SKM-1 treated with dmso at 0.1 percent for 144 hours (cell line): ENCODE data around the gene FAM227A.
"Not testable (repeated sequence)": the region's sequence is repeated elsewhere in the genome, so short reads cannot be mapped to it uniquely, and the experiment has no call there.

ENCODE experiments used
- DNase-seq: peaks from one replicate; lab custom pipeline; 2025; ENCODE audit not compliant: unreplicated experiment; lab: John Stamatoyannopoulos, UW

The FAM227A gene

DNA sequence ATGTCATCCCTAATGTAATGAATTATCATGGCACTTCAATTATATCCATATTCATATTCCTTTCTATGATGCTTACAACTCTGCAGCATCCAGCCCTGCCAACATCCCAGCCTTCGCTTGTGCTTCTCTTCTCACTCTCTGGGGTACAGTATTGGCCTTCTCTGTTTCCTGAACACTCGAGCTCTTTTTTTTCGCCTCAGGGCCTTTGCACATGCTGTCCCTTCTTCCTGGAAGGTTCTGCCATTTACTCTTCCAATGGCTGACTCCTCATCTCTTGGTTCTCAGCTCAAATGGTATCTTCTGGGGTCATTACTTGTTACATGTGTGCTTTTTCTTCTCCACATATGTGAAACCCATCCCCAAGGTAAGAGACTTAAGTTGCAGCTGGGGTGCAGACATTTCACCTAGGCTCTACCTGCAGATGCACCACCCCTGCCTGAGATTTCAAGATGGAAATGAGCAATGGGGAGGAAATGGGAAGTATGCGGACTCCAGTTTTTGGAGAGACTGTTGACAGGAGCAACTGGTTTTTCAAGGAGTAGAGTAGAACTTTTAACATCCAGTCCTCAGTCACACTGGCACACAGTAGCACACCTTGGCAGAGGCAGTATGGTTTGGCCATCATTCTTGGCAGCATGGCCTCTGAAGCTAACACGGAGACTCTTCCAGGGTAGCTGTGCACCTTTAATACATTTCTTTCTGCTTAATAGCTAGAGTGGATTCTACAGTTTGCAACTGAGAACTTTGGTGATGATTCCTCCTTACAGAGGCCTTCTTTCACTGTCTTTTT lies 43.8 kb downstream of the FAM227A start:
- no peak for DNase-seq

DNA sequence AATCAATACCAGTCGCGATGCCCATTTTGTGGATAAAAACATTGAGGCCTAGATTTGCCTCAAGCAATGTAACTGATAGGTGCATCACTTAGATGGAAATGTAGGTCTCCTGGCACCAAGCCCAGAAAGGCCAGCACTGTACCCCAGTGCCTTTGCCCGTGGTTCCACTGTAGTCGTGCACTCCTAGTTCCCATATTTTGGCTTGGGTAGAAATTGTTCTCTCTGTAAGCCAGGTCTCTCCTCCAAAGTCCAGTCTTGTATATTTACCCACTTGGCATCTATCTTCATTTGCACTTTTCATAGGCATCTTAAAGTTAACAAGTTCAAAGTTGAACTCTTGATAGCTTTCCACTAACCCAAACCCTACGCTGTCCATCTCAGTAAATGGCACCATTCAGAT lies 44.6 kb downstream of the FAM227A start:
- DNase-seq, result no peak

DNA sequence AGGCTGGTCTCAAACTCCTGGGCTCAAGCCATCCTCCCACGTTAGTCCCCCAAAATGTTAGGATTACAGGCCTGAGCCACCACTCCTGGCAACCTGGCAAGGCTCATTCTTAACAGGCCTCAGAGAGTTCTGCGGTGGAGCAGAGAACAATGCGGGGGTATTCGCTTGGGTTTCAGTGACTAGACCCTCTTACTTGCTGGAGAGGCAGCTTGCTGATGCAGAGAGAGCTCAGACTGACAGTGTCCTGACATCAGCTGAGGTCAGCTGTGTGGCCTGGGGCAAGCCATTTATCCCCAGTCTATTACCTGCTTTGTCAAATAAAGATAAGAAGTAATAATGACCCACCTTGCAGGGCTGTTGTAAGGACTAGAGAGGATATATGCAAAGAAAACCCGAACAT lies 46.0 kb downstream of the FAM227A start:
- DNase-seq, result no peak

DNA sequence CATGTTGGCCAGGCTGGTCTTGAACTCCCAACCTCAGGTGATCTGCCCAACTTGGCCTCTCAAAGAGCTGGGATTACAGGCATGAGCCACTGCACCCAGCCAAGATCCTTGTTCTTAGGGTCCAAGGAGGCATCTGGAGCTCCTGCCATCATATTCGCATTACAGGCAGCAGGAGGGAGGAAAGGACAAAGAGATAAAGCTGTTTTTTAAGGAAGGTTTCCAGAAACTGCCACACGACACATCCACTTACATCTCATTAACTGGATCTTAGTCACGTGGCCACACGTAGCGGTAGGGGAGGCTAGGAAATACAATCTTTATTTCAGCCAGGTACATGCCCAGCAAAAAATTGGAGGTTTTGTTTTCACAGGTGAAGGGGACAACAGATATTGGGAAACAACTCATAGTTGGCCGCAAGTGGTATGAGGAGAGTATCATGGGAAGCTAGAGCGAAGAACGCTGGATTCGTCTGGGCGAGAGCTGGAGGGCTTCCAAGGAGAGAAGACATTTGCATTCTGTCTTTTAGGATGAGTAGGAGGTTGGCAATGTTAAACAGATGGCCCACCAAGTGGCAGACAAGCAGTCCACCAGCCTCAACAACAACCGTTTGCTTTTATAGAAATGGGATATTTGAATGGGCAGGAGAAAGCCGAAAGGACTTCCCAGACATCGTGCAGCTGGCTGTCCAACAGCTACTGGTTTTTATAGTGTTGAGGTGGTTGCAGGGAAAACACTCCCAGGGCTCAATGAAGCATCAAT lies 47.0 kb downstream of the FAM227A start:
- DNase-seq, result no peak

DNA sequence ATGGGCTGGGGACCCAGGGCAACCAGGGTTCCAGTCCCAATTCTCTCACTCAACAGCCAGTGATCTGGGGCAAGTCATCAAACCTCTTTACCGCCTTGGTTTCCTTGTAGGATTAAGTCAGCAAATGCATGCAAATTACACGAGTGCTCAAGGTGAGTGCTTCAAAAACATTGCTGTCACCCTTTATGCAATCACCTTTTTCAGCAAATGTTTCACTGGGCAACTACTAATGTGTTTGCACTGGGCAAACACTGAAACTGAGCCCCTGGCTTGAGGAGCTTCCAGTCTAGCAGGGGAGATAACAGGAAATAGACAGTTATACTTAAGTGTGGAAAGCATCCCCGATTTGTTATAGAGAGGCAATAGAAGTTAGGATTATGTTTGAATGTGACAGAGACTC lies 48.5 kb downstream of the FAM227A start:
- no peak for DNase-seq

DNA sequence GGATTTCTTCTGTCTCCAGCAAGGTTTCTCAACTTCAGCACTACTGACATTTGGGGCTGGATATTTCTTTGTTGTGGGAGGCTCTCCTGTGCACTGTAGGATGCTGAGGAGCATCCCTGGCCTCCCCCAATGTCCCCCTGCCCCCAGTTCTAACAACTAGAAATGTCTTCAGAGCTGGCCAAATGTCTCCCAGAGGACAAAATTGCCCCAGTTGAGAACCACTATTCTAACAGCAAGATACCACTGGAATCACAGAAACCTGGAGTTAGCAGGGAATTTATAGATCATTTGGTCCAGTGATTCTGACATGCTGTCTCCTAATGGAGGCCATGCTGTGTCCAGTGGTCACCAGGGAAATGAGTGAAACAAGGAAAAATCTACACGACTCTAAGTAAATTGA lies 54.0 kb downstream of the FAM227A start:
- no peak for DNase-seq

DNA sequence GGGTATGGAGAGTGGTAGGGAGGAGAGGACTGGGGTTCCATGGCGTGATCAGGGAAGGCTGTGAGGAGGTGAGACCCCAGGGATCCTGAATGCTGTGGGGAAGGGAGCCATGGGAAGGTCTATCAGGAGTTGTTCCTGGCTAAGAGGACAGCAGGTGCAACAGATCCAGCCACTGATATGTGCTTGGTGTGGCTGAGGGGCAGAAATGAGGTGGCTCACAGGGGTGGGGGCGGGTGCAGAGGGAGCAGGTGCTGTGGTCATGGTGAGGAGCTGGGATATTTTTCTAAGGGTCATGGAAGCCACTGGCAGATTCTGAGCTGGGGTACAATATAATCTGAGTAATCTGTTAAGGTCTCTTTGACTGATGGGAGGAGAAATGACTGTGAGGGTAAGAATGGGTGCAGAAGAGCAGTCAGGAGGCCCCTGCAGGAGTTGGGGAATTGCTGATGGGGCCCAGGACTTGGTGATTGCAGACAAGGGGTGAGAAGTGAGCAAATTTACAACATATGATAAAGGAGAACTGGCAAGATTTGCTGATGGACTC lies 54.9 kb downstream of the FAM227A start:
- DNase-seq, result no peak

DNA sequence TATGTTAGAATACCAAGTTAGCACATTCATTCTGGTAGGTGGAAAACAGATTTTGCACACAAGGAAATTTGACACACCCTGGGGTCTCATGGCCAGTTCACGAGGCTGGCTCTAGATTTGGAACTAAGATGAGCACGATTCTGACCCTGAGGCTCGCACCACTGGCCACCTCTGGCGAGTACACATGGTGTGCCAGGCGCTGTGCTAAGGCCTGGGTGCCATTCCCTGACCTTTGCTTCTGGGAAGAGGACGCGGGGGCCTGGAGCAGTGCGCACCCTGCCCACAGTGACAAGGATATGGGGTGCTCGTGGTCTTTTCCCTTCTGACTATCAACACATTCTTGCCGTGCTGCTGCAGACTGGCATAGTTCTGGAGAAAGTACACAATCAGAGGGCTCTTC lies 56.7 kb downstream of the FAM227A start:
- no peak for DNase-seq

DNA sequence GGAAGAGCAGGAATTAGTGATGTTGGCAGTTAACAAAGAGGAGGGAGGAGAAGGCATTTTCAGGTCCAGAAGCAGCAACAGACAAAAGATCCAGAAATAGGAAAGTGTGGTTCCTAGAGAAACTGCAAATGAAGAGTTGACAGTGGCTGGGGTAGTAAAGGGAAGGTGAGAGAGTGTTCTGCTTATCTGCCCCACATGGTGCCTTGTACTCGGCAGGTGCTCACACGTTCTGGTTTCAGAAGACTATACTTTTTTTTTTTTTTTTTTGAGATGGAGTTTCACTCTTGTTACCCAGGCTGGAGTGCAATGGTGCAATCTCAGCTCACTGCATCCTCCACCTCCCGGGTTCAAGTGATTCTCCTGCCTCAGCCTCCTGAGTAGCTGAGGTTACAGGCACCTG lies 73.3 kb downstream of the FAM227A start:
- DNase-seq, result not testable (repeated sequence)

DNA sequence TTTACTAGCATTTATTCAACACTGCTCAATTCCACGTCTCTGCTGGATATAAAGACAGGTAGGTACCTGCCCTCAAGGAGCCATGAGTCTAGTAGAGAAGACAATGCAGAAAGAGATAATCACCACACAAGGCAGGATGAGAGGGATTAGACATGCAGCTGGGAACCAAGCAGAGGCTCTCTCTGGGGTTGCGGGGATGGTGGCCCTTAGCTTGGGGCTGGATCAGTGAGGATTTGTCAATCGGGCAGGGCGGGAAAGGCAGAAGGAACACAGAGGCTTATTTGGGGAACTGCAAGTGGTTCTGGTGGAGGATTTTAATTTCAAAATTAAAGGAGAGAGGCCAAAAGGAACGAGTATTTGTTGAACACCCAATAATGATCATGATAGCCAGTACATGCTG lies 77.7 kb downstream of the FAM227A start:
- DNase-seq, result no peak

DNA sequence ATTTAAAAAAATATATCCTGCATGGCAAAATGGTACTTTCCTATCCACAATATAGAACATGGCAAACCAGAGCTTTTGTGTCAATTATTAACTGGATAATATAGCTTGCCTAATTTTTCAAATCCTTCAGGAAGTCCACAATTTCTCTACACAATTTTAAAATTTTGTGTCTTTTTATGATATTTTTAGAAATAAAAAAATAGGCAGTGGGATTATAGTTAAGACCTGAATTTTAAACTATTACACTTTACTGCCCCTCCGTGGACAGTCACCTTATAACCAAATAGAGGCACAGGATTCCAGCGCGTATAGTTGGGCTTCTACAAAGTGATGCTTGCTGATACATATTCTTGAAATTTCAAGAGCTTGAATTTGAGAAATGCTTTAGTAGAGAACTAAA lies 84.1 kb downstream of the FAM227A start:
- peak; percentile 60 for DNase-seq

DNA sequence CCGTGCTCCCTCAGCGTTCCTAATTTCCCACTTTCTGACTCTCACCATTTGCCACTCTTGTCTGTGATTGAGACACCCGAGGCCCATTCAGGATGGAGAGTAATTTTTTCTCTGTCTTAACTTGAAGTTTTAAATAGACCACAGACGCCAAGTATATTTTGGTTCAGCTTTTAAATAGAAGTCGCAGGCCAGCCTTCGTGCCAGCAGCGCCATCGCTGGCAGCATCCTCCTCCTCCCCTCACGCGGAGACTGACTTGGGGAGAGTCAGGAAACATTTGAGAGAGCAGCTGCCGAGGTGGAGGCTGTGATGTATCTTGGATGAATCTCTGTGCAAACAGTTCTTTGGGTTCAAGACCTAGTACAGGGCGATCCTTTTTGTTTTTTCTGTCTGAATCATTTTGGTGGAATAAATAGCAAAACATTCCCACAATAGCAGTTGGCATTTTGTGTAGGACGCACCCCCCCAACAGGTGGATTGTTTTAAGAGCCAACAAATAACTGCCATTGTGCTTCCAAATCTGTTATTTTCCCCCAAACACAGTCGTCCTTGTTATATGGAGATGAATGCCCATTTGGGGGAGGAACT lies 85.3 kb downstream of the FAM227A start:
- DNase-seq, result no peak

DNA sequence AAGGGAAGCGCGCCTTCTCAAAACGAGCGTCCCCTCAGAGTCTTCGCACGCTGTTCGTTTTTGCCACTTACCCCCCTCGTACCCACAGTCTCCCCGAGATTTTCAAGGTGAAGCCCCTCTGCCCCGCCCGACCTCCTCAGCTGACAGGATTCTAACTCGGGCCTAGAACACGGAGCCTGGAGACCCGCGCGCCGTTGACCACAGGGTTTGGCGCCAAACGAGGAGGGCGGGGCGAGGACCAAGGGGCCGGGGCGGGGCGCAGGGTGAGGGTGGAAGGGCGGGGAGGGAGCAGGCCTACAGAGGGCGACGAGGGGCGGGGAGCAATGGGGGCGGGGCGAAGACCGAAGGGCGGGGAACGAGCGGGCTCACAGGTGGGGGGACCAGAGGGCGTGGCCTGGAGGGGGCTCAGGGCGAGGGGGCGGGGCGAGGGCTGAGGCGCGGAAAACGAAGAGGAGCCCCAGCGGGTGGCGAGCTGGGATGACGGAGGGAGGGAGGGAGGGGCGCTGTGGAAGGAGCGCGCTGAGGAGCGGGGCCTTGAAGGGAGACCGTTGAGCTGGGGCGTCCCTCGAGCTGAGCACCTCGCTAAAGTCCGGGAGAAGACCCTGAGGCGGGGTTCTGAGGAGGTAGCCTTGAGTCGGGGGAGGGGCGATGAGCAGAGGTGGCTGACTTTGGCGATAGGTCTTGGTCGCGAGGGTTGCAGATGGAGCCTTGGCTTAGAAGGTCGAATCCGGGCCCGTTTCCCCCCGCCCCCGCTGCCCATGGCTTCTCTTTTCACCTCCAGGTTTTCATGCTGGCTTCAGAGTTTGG lies 86.0 kb downstream of the FAM227A start, which contains the start of gene DMC1:
DMC1 (minus strand) TSS at position 212 of the 807 bp plus-strand sequence. CDS start 1,927 bp downstream, outside the sequence.
- peak; percentile 89 for DNase-seq

DNA sequence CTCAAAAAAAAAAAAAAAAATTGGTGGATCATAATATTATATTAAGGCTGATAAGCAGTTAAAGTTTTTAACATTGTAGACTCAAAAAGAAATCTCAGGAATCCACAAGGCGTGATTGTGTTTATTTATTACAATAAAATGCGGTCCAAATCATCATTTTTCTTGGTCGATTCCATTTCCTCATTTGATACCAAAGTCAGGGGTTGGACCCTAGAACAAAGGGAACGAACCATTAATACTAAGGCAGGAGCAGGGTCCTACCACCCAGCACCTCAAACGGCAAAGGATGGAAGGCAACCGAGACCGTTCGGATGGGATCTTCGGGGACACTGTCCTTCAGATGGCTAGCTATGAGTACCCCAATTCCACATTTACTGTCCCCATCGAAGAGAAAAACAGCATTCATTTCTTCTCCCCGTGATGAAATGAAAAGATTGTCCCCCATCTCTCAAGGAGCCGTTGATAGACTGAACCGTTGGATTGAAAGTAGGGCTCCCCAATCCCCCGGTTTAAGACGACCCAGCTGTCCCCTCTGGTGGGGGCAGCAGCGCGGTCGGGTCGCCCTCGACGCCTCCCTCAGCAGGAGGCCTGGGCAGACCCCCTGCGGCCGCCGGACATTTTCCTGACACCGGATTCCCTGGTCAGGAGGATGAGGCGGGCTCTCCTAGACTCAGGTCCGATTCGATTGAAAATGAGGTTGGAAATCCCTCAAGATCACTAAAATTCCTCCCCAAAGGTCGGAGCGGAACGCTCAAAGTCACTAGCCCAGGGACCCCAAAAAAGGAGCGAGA lies 86.8 kb downstream of the FAM227A start:
- no peak for DNase-seq

DNA sequence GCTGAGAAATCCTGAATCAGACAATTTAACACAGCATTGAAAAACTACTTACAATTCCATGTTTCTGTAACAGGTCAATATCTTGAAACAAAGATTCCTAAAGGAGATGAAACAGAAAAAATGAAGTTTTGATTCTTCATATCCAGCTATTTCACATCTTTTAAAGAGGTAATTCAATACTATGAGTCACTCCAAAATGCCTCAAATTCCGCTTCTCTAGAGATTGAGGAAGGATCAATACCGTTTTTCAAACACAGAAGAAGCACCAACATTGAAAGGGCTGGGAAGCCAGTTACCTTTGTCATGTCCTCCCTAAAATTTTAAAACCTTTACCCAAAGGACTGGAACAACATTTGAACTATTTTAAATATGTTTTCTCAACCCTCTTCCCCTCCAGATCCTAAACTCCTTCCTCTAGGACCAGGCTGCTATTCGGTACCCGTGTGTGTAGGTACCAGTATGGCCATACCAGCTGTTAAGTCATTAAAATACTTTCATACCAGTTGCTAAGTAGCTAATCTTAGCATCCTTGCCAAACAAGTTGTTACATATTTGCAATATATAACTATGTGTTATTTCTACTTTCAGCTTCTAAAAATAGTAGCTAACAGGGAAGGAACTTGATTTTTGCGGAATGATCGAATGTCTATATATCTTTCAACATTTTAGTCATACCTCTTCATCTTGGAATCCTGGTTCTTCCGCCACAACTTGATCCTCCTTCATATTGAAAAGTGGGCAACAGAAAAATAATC lies 88.5 kb downstream of the FAM227A start:
- no peak for DNase-seq

DNA sequence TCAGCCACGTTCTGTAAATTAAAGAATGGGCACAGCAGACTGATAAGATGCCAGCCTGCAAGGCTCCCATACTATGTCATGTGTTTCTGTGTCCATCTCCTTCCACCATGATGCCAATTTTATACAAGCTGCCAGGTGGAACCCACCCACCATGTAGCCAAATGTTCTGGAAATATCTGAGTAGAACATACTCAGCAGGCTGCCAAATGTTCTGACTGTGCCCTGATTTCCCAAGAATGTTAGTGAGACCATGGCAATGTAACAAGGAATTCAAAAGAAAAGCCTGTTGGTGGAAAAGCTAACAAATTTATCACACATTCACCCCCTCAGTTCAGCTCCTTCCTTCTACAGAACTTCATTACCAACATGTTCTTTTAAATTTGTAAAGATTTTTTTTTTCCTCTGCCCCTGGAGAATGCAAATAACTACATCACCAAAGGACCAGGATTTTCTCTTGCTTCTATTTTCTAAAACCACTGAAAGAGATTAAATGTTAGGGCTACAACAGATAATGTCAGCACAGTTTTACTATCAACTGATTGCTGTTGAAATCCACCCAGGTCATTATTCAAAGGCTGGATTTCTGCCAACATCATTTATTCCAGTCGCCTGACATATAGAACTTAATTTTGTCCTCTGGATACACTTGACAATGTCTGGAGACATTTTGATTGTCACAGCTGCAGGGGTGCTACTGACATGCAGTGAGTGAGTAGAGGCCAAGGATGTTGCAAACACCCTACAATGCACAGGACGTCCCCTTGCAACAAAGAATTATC lies 89.3 kb downstream of the FAM227A start:
- no peak for DNase-seq

DNA sequence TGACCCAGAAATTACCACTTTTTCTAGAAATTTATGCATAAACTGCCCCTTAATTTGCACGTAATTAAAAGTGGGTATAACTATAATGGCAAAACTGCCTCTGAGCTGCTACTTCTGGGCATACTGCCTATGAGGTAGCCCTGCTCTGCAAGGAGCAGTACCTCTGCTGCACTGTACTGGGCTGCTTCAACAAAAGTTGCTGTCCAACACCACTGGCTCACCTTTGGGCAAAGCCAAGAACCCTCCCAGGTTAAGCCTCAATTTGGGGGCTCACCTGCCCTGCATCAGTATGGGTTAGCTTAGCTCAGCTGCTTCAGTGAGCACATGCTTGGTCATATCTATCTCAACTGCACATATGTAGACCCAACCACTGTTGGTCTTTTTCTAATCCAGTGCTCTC lies 90.8 kb downstream of the FAM227A start:
- DNase-seq, result no peak

DNA sequence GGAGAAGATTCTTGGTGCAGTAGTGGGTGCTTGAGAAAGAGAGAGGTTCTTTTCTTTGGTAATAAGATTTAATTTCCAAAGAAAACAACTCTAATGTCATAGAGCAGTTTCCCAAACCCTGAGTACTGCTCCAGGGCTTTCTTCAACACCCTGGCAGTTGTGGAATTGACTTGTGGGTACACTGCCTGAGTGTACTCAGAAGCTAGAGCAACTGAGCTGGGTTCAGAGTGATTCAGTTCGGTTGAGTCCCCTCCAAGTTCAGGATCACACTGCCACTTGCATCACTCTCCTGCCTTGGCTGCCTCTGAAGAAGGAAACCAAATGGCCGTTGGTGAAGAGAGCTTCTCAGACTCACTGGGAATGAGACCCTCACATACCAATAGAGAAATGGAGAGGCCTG lies 91.5 kb downstream of the FAM227A start:
- DNase-seq, result no peak

DNA sequence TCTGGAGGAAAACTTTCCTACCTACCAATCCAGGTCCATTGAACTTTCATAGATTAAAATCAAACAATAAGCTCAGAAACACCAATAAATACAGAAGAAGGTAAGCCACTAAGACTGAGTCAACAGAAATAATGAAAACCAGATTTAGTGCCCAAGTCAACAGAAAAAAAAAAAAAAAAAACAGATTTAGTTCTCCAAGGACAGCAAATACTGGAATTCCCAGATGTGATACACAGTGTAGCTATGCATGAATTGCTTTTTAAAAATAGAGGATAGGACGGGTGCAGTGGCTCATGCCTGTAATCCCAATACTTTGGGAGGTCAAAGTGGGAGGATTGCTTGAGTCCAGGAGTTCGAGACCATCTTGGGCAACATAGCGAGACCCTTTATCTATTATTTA lies 101.9 kb downstream of the FAM227A start:
- no peak for DNase-seq
